ENCODE results near the gene FIZ1.

The FIZ1 gene

GRCh38 chr19:55640043-55640576 lies 40.8 kb upstream of the FIZ1 start:
- Histone ChIP-seq H3K9ac (ENCODE audit: insufficient read length, low read depth) (peak overlapping the region; percentile 71), H3K9me3 (ENCODE audit: insufficient read depth, low read length) (no peaks in the 10 kb centered on the region), H3K4me3 (ENCODE audit: insufficient read length, low read depth) (peak overlapping the region; percentile 72), H3K36me3 (ENCODE audit: insufficient read depth, insufficient read length, low read length) (peaks cover 29% of the 10 kb centered on the region), H3K4me1 (ENCODE audit: insufficient read depth, insufficient read length) (peaks cover 20% of the 10 kb centered on the region), H3K27me3 (ENCODE audit: insufficient read depth, insufficient read length) (no peaks in the 10 kb centered on the region)
- no peak for TF ChIP-seq SUZ12 (IDR thresholded peaks at IDR 0.05; ENCODE audit: extremely low read depth, insufficient read depth, insufficient read length)
- TF ChIP-seq ZNF274 (IDR thresholded peaks at IDR 0.05; ENCODE audit: low read depth, low read length) = no peak
- TF ChIP-seq YY1 (IDR thresholded peaks at IDR 0.05; ENCODE audit: insufficient read depth, insufficient read length) = no peak
- DNase-seq (ENCODE audit: low read depth, low spot score) = no peak

DNA sequence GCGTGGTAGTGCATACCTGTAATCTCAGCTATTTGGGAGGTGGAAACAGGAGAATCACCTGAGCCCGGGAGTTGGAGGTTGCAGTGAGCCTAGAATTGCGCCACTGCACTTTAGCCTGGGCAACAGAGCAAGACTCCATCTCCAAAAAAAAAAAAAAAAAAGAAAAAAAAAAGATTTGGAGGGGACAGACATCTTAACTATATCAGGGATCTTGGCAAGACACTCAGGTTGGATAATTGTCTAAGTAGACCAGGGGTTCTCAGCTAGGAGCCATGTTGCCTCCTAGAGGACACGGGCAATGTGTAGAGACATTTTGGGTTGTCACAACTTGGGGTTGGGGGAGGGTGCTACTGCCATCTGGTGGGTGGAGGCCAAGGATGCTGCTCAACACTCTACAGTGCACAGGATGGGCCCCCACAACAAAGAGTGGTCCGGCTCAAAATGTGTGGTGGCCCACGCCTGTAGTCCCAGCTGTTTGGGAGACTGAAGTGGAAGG lies 39.6 kb upstream of the FIZ1 start:
- Histone ChIP-seq H3K9me3 (ENCODE audit: insufficient read depth, low read length) (no peaks in the 10 kb centered on the region), H3K9ac (ENCODE audit: insufficient read length, low read depth) (no peak overlapping the region), H3K4me3 (ENCODE audit: insufficient read length, low read depth) (no peak overlapping the region), H3K4me1 (ENCODE audit: insufficient read depth, insufficient read length) (peaks cover 14% of the 10 kb centered on the region), H3K27me3 (ENCODE audit: insufficient read depth, insufficient read length) (no peaks in the 10 kb centered on the region), H3K36me3 (ENCODE audit: insufficient read depth, insufficient read length, low read length) (peaks cover 19% of the 10 kb centered on the region)
- TF ChIP-seq SUZ12 (IDR thresholded peaks at IDR 0.05; ENCODE audit: extremely low read depth, insufficient read depth, insufficient read length) (no peak), ZNF274 (IDR thresholded peaks at IDR 0.05; ENCODE audit: low read depth, low read length) (no peak), YY1 (IDR thresholded peaks at IDR 0.05; ENCODE audit: insufficient read depth, insufficient read length) (no peak)
- DNase-seq (ENCODE audit: low read depth, low spot score) = no peak

DNA sequence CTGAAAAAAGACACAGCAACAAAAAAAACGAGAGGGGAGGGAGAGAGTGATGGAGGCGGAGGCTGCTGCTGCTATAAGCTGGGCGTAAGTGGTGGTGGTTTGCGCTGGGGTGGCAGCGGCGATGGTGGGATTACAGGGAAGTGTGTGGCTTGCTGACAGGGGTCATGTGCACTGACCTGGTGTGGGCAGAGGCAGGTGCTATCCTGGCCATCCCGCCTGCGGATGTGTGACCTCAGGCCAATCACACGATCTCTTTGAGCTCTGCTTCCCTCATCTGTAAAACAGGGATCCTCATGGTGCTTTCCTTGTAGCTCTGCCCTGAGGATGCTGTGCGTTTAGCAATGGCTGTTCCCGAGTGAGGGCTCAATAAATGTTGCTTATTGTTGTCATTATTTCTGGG lies 38.2 kb upstream of the FIZ1 start:
- no peak overlapping the region for H3K9ac ChIP-seq (ENCODE audit: insufficient read length, low read depth)
- TF ChIP-seq SUZ12 (IDR thresholded peaks at IDR 0.05; ENCODE audit: extremely low read depth, insufficient read depth, insufficient read length) (no peak), ZNF274 (IDR thresholded peaks at IDR 0.05; ENCODE audit: low read depth, low read length) (no peak), YY1 (IDR thresholded peaks at IDR 0.05; ENCODE audit: insufficient read depth, insufficient read length) (no peak)

GRCh38 chr19:55636723-55637122 lies 37.4 kb upstream of the FIZ1 start:
- DNase-seq (ENCODE audit: low read depth, low spot score) = no peak
- H3K4me3 ChIP-seq (ENCODE audit: insufficient read length, low read depth) = no peak overlapping the region
- no peak overlapping the region for H3K9ac ChIP-seq (ENCODE audit: insufficient read length, low read depth)

More for the DNA sequence above, 38.2 kb upstream of the FIZ1 start:
- Histone ChIP-seq H3K9me3 (ENCODE audit: insufficient read depth, low read length) (no peaks in the 10 kb centered on the region), H3K36me3 (ENCODE audit: insufficient read depth, insufficient read length, low read length) (peaks cover 19% of the 10 kb centered on the region), H3K4me3 (ENCODE audit: insufficient read length, low read depth) (no peak overlapping the region), H3K27me3 (ENCODE audit: insufficient read depth, insufficient read length) (no peaks in the 10 kb centered on the region), H3K4me1 (ENCODE audit: insufficient read depth, insufficient read length) (peaks cover 12% of the 10 kb centered on the region)
- DNase-seq (ENCODE audit: low read depth, low spot score) = no peak

GRCh38 chr19:55635856-55636440 lies 36.6 kb upstream of the FIZ1 start:
- no peak for DNase-seq (ENCODE audit: low read depth, low spot score)
- peak overlapping the region; percentile 94 for H3K9ac ChIP-seq (ENCODE audit: insufficient read length, low read depth)
- peaks cover 12% of the 10 kb centered on the region for H3K4me1 ChIP-seq (ENCODE audit: insufficient read depth, insufficient read length)

More at GRCh38 chr19:55636723-55637122, 37.4 kb upstream of the FIZ1 start:
- Histone ChIP-seq H3K9me3 (ENCODE audit: insufficient read depth, low read length) (no peaks in the 10 kb centered on the region), H3K4me1 (ENCODE audit: insufficient read depth, insufficient read length) (peaks cover 12% of the 10 kb centered on the region), H3K36me3 (ENCODE audit: insufficient read depth, insufficient read length, low read length) (peaks cover 19% of the 10 kb centered on the region), H3K27me3 (ENCODE audit: insufficient read depth, insufficient read length) (no peaks in the 10 kb centered on the region)
- TF ChIP-seq YY1 (IDR thresholded peaks at IDR 0.05; ENCODE audit: insufficient read depth, insufficient read length) (no peak), ZNF274 (IDR thresholded peaks at IDR 0.05; ENCODE audit: low read depth, low read length) (no peak), SUZ12 (IDR thresholded peaks at IDR 0.05; ENCODE audit: extremely low read depth, insufficient read depth, insufficient read length) (no peak)

DNA sequence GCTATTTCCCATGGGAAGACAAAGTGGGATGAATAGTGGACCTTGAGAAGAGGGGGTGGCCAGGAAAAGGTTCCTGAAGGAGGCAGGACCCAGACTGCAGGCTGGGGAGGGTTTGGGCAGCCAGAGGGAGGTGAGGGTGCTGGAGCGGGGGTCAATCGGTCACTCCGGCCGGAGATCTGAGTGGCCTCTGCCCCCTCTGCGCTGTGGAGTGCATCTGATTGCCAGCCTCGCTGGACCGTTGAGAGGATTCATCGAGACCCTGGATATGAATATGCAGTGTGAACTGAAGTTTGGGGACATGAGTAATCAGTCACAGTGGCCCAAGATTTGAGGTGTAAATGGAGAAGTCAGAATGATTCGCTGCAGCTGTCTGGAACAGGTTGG lies 36.0 kb upstream of the FIZ1 start:
- Histone ChIP-seq H3K27me3 (ENCODE audit: insufficient read depth, insufficient read length) (no peaks in the 10 kb centered on the region), H3K36me3 (ENCODE audit: insufficient read depth, insufficient read length, low read length) (peaks cover 19% of the 10 kb centered on the region), H3K9me3 (ENCODE audit: insufficient read depth, low read length) (no peaks in the 10 kb centered on the region), H3K9ac (ENCODE audit: insufficient read length, low read depth) (peak overlapping the region; percentile 94), H3K4me1 (ENCODE audit: insufficient read depth, insufficient read length) (peaks cover 11% of the 10 kb centered on the region), H3K4me3 (ENCODE audit: insufficient read length, low read depth) (peak overlapping the region; percentile 93)
- no peak for TF ChIP-seq ZNF274 (IDR thresholded peaks at IDR 0.05; ENCODE audit: low read depth, low read length)
- no peak for TF ChIP-seq SUZ12 (IDR thresholded peaks at IDR 0.05; ENCODE audit: extremely low read depth, insufficient read depth, insufficient read length)
- no peak for TF ChIP-seq YY1 (IDR thresholded peaks at IDR 0.05; ENCODE audit: insufficient read depth, insufficient read length)
- DNase-seq (ENCODE audit: low read depth, low spot score) = no peak

More at GRCh38 chr19:55635856-55636440, 36.6 kb upstream of the FIZ1 start:
- Histone ChIP-seq H3K27me3 (ENCODE audit: insufficient read depth, insufficient read length) (no peaks in the 10 kb centered on the region), H3K36me3 (ENCODE audit: insufficient read depth, insufficient read length, low read length) (peaks cover 19% of the 10 kb centered on the region), H3K9me3 (ENCODE audit: insufficient read depth, low read length) (no peaks in the 10 kb centered on the region), H3K4me3 (ENCODE audit: insufficient read length, low read depth) (peak overlapping the region; percentile 93)
- TF ChIP-seq SUZ12 (IDR thresholded peaks at IDR 0.05; ENCODE audit: extremely low read depth, insufficient read depth, insufficient read length) (no peak), YY1 (IDR thresholded peaks at IDR 0.05; ENCODE audit: insufficient read depth, insufficient read length) (no peak), ZNF274 (IDR thresholded peaks at IDR 0.05; ENCODE audit: low read depth, low read length) (no peak)

DNA sequence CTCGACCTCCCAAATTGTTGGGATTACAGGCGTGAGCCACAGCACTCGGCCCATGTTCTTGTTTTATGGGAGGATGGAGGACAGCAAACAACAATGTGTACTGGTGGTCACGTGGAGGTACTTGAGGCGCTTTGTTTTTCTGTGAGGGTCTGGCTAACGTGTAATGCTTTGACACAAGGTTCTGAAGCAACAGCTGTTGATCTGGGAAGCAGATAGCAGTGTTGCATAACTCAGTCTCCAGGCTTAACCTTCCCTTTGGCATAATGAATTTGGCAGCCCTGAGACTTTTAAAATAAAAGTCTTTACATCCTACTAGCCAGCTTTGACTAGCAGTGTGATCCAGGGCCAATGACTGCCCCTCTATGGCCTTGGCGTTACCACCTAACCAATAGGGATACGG lies 34.5 kb upstream of the FIZ1 start:
- Histone ChIP-seq H3K4me3 (ENCODE audit: insufficient read length, low read depth) (no peak overlapping the region), H3K9ac (ENCODE audit: insufficient read length, low read depth) (peak overlapping the region; percentile 26), H3K36me3 (ENCODE audit: insufficient read depth, insufficient read length, low read length) (peaks cover 16% of the 10 kb centered on the region)

More for the DNA sequence above, 34.5 kb upstream of the FIZ1 start:
- H3K9me3 ChIP-seq (ENCODE audit: insufficient read depth, low read length) = no peaks in the 10 kb centered on the region
- peaks cover 7% of the 10 kb centered on the region for H3K4me1 ChIP-seq (ENCODE audit: insufficient read depth, insufficient read length)
- no peaks in the 10 kb centered on the region for H3K27me3 ChIP-seq (ENCODE audit: insufficient read depth, insufficient read length)
- no peak for TF ChIP-seq YY1 (IDR thresholded peaks at IDR 0.05; ENCODE audit: insufficient read depth, insufficient read length)
- TF ChIP-seq SUZ12 (IDR thresholded peaks at IDR 0.05; ENCODE audit: extremely low read depth, insufficient read depth, insufficient read length) = no peak
- no peak for TF ChIP-seq ZNF274 (IDR thresholded peaks at IDR 0.05; ENCODE audit: low read depth, low read length)
- no peak for DNase-seq (ENCODE audit: low read depth, low spot score)

All from NT2/D1 (cell line).